Measurements from ENCODE around the gene STYK1.

- TF ChIP-seq CTCF (IDR thresholded peaks at IDR 0.05): peak in 1 of 12 donors; percentile 7
- TF ChIP-seq POLR2A (IDR thresholded peaks at IDR 0.05): peak in 1 of 2 donors; percentile 75
Measured at GRCh38 chr12:10613349-10614055, 60.4 kb downstream of the STYK1 start, which contains the start of gene MAGOHB.

Measured in heart left ventricle (tissue), 13 donors.